GM08714 (cell line): ENCODE data around the gene TTYH2.
"Not testable (repeated sequence)": the region's sequence is repeated elsewhere in the genome, so short reads cannot be mapped to it uniquely, and the experiment has no call there.

Experiments
- H3K4me3 ChIP-seq: fragments of 200-500 bp; sonication (Bioruptor generic); 2 replicates; pipeline ENCODE4 v1.5.1; 2014; ENCODE audit warnings: mild to moderate bottlenecking, low read length, inconsistent platforms
- ZNF274 ChIP-seq: IDR thresholded peaks from 2 replicates; pipeline ENCODE4 v1.6.1; 2012; ENCODE audit warnings: mild to moderate bottlenecking, low read depth, low read length

Gene TTYH2

GRCh38 chr17:74186498-74186897 lies 26.9 kb upstream of the TTYH2 start:
- no peak overlapping the region for H3K4me3 ChIP-seq
- TF ChIP-seq ZNF274, result no peak

DNA sequence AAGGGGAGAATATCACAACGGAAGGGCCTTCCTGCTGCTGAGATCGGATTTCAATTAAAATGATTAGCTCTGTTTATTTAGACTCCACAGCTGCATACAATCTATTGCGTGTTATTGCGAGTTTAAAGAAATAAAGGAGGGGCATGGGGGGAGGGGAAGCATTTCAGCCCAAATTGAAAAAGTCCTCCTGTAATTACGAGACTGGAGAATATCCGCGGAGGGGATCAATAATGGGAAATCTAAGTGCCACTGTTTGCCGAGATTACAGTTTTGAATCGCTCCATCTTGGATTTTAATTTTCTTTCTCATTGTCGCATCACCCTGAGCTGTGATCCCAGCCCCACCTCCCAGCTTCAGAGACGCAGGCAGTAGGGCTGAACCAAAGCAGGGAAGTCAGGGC lies 25.6 kb upstream of the TTYH2 start:
- TF ChIP-seq ZNF274, result no peak
- no peak overlapping the region for H3K4me3 ChIP-seq

- H3K4me3 ChIP-seq, result not testable (repeated sequence)
Observed at GRCh38 chr17:74188687-74189086, 24.7 kb upstream of the TTYH2 start.

DNA sequence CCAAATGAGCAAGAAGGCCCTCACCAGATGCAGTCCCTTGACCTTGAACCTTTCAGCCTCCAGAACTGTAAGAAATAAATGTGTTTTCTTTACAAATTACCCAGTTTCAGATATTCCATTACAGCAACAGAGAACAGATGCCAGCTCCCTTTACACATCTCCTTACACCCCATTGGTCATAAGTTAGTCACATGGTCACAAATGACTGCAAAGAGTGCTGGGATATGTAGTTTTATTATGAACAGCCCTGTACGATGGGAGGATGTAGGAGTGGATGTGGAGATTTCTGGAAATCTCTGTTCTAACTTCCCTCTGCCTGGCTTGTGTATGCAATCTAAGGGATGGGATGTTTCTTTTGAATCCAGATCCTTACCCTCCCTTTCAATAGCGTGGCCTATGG lies 23.2 kb upstream of the TTYH2 start:
- no peak overlapping the region for H3K4me3 ChIP-seq
- no peak for TF ChIP-seq ZNF274

DNA sequence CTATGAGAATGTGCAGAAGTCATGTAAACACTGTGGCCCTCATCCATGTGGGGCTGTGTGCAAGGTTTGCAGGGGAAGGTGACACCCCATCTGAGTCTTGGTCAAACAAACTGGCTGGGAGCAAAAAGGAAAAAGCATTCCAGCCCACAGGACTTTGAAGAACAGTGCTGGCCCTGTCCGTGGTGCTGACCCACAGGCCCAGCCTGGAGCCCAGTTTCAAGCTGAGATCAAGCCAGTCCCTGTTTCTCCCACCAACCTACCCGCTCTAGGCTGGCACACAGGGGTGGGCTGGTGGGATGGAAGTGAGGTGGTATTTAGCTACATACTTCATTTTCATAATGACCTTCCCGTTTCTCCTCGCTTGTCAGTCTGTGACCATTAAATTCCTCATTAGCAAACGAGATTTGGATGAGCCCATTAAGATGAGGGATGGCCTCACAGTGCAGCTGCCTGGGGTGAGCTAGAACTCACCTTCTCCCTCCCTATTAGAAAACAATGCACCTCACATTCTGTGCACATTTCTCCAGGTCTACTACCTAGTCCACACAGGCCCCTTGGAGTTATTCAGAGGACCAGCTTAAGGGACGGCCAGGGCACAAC lies 22.5 kb upstream of the TTYH2 start:
- no peak overlapping the region for H3K4me3 ChIP-seq
- TF ChIP-seq ZNF274, result no peak

DNA sequence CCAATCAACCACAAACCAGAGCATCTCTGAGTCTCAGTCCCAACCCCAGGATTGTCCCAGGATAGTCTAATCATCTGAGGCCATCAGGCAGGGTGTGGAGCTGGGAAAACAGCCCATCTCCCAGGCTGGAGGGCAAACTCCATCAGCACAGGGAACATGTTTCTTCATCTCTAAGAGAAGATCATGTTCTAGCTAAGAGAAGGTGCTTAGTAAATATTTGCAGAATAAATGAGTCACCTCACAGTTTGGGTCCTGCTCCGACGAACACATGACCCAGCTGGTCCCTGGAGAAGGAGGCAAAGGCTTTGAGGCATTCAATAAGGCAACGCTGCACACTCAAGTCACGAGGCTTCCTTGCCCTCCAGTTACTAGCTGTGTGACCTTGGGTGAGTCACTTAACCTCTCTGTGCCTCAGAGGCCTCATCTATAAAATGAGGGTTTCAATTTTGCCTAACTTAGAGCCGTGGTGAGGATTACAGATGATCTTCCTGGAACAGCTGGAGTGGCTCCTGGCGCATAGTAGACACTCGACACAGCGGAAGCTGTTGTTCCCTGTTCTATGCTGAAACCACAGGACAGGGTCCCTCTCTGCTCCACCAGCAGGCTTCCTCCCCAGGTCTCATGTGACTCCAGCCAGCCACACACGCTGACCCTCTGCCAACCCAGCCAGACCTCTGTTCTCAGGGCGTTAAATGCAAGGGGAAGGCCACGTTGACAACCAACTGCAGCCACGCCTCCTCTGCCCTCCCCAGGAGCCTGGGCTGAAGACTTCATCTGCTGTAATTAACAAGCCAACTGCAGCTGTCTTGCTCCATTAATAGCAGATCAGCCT lies 20.2 kb upstream of the TTYH2 start:
- TF ChIP-seq ZNF274, result no peak
- no peak overlapping the region for H3K4me3 ChIP-seq

GRCh38 chr17:74194682-74195081 lies 18.7 kb upstream of the TTYH2 start:
- H3K4me3 ChIP-seq, result no peak overlapping the region
- TF ChIP-seq ZNF274, result no peak

DNA sequence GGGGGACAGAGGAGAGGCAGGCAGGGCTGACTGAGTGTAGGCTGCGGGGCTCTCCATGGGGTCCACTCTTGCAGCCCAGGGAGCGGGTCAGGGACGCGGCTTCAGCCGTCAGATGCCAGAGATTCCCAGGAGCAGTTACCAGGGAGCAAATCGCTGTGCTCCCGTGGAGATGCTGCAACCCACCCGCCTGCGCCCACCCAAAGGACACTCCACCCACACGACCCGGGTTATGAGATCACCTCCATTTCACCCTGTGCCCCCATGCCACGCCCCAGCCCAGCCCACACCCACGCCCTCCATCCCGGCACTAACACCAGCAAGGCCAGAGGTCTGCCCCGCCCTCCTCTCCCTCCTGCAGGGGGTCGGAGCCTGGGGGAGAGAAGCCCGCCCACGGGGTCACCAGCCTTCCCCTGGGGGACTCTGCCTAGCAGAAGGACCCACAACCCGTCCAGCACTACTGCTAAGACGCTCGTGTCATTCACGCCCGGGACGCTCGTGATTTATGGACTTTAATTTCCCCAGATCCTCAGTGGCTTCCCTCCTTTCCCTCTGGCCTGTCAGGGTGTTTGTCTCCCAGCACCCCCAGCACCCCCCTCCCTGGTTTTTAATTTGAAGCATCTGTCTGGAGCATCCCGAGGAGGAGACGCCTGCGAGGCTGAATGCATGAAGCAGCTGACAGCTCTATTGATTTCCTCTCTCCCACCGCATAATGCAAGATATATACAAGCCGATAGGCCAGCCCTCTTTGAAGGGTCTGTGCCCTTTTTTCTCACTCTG lies 16.6 kb upstream of the TTYH2 start:
- no peak overlapping the region for H3K4me3 ChIP-seq
- TF ChIP-seq ZNF274, result no peak

GRCh38 chr17:74197801-74198200 lies 15.6 kb upstream of the TTYH2 start:
- no peak for TF ChIP-seq ZNF274
- H3K4me3 ChIP-seq, result no peak overlapping the region

DNA sequence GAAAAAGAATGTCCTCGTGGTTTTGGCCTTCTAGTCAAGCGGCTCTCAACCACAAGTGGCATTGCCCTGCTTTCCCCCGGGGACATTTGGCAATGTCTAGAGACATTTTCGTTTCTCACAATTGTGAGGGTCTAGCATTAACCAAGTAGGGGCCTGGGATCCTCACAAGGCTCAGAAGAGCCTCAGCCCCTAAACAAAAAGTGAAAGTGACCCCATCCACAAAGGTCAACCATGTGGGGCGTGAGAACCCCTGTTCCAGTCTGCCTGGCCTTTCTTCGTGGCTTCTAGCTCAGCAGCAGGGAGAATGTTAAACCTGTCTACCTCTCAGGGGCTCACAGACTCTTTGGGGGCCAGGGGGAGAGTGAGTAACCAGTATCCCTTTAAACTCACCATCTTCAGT lies 14.7 kb upstream of the TTYH2 start:
- TF ChIP-seq ZNF274, result no peak

GRCh38 chr17:74199306-74200092 lies 13.9 kb upstream of the TTYH2 start:
- no peak for TF ChIP-seq ZNF274
- H3K4me3 ChIP-seq, result no peak overlapping the region

More for the DNA sequence above, 14.7 kb upstream of the TTYH2 start:
- H3K4me3 ChIP-seq, result no peak overlapping the region

DNA sequence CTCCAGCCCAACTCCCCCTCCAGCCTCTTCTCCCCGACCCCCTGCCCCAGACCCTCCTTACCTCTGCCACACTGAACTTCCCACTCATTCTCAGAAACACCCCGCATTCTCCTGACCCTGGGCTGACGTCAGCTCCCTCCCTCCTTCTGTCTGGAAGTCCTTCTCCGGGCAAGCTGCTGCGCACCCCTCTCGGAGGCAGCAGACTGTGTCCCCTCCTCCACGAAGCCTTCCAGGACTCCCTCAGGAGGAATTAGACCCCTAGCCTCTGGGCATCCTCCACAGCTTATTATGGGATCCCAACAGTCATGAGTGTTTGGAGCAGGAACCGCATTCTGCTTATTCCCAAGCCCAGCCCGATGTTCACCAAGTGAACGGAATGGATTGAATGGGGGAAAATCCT lies 13.3 kb upstream of the TTYH2 start:
- H3K4me3 ChIP-seq, result no peak overlapping the region
- no peak for TF ChIP-seq ZNF274

DNA sequence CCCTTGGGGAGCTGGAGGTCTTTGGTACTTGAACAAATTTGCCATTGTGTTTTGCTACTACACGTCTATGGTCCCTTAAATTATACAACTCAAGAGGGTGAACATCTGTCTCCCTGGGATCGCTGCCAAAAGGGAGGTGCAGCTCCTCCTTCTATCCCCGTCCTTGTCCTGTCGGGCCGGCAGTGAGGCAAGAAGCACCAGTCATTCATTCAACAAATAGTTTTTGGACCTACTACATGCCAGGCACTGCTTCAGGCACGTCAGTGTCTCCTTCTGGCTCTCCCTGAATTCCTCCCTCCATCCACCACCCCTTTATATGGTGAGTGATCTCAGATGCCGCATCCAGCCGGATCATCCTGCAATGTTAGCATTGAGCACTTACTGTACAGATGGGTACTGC lies 12.1 kb upstream of the TTYH2 start:
- no peak overlapping the region for H3K4me3 ChIP-seq
- TF ChIP-seq ZNF274, result no peak

DNA sequence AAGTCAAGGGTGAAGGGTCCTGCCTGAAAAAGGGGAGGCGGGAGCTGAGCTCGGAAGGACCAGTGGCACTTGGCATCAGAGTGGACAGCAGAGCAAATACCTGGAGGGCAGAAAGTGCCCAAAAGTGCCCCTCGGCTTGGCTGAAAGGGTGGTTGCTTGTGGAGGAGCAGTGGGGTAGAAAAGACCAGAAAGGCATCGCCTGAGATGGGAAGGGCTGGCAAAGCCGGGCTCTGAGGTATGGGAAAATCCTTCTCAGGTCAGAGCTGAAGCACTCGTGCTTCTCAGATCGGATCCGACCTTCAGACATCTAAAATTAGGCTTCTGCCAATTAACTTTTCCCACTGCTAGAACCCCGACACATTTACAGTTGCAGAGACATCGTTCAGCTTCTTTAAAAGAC lies 11.4 kb upstream of the TTYH2 start:
- TF ChIP-seq ZNF274, result no peak
- no peak overlapping the region for H3K4me3 ChIP-seq
